Gastrocnemius medialis (tissue), 4 donors: ENCODE results near the gene FOXM1.

Source experiments
- POLR2A ChIP-seq, 2 donors: fragments of 450-650 bp; IDR thresholded peaks; one replicate each; pipeline ENCODE4 v1.6.1; 2017; ENCODE audit warnings: antibody characterized with exemption in 2 of 2, mild to moderate bottlenecking in 2 of 2, moderate library complexity in 2 of 2
- TF ChIP-seq, protein P1 (sequence below), 5 experiments: fragments of 450-650 bp in 3 of 5; fragments of 200-600 bp in 2 of 5; sonication (generic) in 2 of 5; IDR thresholded peaks in 4 of 5; conservative IDR thresholded peaks in 1 of 5; 1 replicate in 4 of 5; 2 replicates in 1 of 5; pipeline ENCODE4 v1.5.1; 2016 to 2019; ENCODE audit warnings: antibody characterized with exemption in 5 of 5, mild to moderate bottlenecking in 3 of 5, moderate library complexity in 3 of 5

DNA sequence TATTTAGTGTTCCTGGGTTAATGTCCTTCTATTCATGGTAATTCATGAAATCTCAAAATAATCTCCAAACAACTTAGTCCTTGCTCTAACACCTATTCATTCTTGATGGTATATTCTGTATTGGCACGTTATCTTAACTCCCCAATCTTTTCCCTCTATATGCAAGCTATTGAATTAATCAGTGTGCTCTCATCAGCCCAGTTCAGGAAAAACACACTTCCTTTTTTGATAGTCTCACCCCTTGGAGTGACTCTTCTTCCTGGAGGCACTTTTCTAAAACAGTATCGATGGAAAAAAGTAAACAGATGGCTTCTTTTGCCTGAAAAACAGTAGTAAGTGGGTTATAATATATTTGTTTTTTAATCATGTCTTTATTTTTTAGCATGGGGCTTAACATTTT is 42.3 kb upstream of the FOXM1 start:
- TF ChIP-seq, protein P1, sequence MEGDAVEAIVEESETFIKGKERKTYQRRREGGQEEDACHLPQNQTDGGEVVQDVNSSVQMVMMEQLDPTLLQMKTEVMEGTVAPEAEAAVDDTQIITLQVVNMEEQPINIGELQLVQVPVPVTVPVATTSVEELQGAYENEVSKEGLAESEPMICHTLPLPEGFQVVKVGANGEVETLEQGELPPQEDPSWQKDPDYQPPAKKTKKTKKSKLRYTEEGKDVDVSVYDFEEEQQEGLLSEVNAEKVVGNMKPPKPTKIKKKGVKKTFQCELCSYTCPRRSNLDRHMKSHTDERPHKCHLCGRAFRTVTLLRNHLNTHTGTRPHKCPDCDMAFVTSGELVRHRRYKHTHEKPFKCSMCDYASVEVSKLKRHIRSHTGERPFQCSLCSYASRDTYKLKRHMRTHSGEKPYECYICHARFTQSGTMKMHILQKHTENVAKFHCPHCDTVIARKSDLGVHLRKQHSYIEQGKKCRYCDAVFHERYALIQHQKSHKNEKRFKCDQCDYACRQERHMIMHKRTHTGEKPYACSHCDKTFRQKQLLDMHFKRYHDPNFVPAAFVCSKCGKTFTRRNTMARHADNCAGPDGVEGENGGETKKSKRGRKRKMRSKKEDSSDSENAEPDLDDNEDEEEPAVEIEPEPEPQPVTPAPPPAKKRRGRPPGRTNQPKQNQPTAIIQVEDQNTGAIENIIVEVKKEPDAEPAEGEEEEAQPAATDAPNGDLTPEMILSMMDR (IDR thresholded peaks at IDR 0.05 in 4 of 5, conservative IDR thresholded peaks at IDR 0.05 in 1 of 5), result no peak
- TF ChIP-seq POLR2A (IDR thresholded peaks at IDR 0.05), result no peak
